ENCODE data around the gene RNF112. TPM values are rescaled to one million over a fixed set of nuclear protein-coding genes. Genes with fewer than 3 reads are reported as not detected.
"Not testable (repeated sequence)": the region's sequence is repeated elsewhere in the genome, so short reads cannot be mapped to it uniquely, and the experiment has no call there.

The RNF112 gene
- total RNA-seq, 1 donor from 2014 or later, result 1.8 TPM

DNA sequence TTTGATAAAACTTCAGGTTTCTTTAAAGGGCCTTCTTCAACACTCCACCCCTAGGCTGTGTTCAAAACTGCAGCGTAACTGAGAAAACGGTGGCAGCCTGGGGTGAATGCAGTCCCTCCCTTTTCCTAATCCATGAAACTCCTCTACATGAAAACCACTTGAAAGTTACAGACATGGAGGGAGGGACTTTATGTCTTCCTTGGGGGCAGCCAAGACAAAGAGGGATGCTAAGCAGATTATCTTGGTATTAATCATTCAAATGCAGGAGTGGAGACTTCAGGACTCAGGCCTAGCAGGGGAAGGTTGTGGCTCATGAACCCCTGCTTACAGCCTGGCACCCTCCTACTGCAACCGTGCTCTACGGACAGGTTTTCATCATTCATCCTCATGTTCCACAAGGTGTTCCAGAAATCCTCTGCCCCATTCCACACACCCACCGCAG lies 46.8 kb downstream of the RNF112 start:
- ATAC-seq (no peak), DNase-seq (no peak)
- Histone ChIP-seq H3K27ac (no peak overlapping the region), H3K9me3 (no peaks in the 10 kb centered on the region), H3K27me3 (ENCODE audit: low read depth) (no peaks in the 10 kb centered on the region), H3K36me3 (no peaks in the 10 kb centered on the region), H3K4me3 (no peak overlapping the region), H3K4me1 (peaks cover 16% of the 10 kb centered on the region)
- intact Hi-C loops (cut with DNase I), result no loop called here
- TF ChIP-seq, protein P1, sequence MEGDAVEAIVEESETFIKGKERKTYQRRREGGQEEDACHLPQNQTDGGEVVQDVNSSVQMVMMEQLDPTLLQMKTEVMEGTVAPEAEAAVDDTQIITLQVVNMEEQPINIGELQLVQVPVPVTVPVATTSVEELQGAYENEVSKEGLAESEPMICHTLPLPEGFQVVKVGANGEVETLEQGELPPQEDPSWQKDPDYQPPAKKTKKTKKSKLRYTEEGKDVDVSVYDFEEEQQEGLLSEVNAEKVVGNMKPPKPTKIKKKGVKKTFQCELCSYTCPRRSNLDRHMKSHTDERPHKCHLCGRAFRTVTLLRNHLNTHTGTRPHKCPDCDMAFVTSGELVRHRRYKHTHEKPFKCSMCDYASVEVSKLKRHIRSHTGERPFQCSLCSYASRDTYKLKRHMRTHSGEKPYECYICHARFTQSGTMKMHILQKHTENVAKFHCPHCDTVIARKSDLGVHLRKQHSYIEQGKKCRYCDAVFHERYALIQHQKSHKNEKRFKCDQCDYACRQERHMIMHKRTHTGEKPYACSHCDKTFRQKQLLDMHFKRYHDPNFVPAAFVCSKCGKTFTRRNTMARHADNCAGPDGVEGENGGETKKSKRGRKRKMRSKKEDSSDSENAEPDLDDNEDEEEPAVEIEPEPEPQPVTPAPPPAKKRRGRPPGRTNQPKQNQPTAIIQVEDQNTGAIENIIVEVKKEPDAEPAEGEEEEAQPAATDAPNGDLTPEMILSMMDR (IDR thresholded peaks at IDR 0.05), result no peak

DNA sequence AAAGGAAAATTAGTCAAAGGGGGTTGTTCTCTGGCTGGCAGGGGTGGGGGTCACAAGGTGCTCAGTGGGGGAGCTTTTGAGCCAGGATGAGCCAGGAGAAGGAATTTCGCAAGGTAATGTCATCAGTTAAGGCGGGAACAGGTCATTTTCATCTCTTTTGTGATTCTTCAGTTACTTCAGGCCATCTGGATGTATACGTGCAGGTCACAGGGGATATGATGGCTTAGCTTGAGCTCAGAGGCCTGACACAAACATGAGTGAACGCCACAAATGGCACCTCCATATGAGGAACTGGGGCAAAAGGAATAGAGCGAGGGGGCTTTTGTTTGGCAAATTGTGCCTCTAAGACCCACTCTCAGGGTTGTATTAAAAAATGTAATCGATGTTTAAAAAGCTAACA lies 47.4 kb downstream of the RNF112 start:
- H3K4me1 ChIP-seq, result peaks cover 22% of the 10 kb centered on the region
- DNase-seq; intact Hi-C loops (cut with DNase I); H3K27ac ChIP-seq; H3K36me3 ChIP-seq; H3K4me3 ChIP-seq; H3K9me3 ChIP-seq; H3K27me3 ChIP-seq (ENCODE audit: low read depth); ATAC-seq: not testable (repeated sequence)

DNA sequence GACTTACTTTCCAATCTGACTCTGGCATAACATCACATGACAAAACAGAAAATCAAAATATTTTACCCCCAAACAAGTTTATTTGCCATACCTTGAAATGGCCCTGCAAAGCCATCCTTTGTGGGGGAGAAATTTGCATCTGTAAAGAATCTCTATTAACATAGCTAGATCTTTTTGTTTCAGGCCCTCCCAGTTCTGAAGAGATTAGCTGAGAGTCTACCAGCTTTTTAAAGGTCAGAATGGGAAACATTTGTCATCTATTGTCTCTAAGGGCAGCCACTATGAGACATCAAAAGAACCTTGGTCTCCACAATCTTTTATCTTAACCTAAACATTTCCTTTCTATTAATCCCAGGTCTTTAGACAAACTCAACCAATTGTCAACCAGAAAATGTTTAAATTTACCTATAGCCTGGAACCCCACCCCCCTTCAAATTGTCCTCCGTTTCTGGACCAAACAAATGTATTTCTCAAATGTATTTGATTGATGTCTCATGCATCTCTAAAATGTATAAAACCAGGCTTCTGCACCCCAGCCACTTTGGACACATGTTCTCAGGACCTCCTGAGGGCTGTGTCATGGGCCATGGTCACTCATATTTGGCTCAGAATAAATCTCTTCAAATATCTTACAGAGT lies 48.1 kb downstream of the RNF112 start:
- H3K36me3 ChIP-seq; DNase-seq; H3K4me3 ChIP-seq; ATAC-seq; H3K27me3 ChIP-seq (ENCODE audit: low read depth); intact Hi-C loops (cut with DNase I); H3K27ac ChIP-seq; H3K9me3 ChIP-seq: not testable (repeated sequence)
- H3K4me1 ChIP-seq, result peaks cover 29% of the 10 kb centered on the region

DNA sequence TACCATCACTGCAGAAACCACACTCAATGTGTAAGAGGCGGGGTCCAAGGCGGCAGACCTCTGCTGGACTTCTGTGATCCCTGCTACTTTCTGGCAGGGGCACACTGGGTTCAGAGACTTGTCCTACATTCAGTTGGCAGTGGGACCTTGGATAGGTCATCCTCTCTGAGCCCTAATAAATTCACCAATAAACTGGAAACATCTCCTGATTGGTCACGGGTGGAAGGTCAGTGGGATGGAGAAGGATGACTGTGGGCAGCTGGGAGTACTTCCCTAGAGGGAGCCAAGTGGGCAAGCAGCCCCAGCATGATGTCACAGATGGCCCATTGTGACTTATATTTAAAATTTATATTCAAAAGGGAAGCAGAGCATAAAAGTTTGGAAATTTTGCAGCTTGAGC lies 49.7 kb downstream of the RNF112 start:
- intact Hi-C loops (cut with DNase I), result no loop called here
- DNase-seq, result no peak
- no peak for ATAC-seq

DNA sequence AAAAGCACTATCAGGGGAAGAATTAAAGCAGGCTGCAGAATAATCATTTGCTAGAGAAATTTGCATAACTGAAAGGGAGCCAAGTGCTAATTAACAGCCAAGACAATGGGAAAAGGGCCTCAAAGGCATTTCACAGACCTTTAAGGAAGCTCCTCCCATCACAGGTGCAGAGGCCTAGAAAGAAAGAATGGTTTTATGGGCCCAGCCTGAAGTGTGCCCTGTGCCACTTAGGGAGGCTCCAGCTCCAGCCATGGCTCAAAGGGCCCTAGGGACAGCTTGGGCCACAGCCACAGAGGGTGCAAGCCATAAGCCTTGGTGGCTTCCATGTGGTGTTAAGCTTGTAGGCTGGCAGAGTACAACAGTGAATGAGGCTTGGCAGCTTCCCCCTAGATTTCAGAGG lies 50.1 kb downstream of the RNF112 start:
- Histone ChIP-seq H3K4me3 (no peak overlapping the region), H3K27ac (no peak overlapping the region), H3K9me3 (no peaks in the 10 kb centered on the region), H3K27me3 (ENCODE audit: low read depth) (no peaks in the 10 kb centered on the region), H3K36me3 (no peaks in the 10 kb centered on the region), H3K4me1 (peaks cover 33% of the 10 kb centered on the region)
- DNase-seq (no peak), ATAC-seq (no peak)
- TF ChIP-seq, protein P1 (IDR thresholded peaks at IDR 0.05), result no peak
- intact Hi-C loops (cut with DNase I), result no loop called here

More for the DNA sequence above, 49.7 kb downstream of the RNF112 start:
- Histone ChIP-seq H3K27me3 (ENCODE audit: low read depth) (no peaks in the 10 kb centered on the region), H3K27ac (no peak overlapping the region), H3K9me3 (no peaks in the 10 kb centered on the region), H3K36me3 (no peaks in the 10 kb centered on the region), H3K4me3 (no peak overlapping the region), H3K4me1 (peaks cover 33% of the 10 kb centered on the region)
- TF ChIP-seq, protein P1 (IDR thresholded peaks at IDR 0.05), result no peak

DNA sequence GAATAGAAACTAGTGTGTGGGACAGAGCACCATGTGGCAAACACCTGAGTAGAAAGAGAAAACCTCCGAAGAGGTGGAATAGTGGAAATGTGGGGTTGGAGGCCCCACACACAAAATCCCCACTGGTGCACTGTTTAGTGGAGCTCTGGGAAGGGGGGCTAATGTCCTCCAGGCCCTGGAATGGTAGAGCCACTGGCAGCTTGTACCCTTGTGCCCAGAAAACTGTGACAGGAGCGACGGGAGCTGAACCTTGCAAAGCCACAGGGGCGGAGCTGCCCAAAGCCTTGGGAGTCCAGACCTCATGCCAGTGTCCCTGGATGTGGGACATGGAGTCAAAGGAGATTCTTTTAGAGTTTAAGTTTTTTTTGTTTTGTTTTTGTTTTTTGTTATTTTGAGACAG lies 50.6 kb downstream of the RNF112 start:
- peaks cover 33% of the 10 kb centered on the region for H3K4me1 ChIP-seq
- no peak overlapping the region for H3K4me3 ChIP-seq
- H3K36me3 ChIP-seq, result no peaks in the 10 kb centered on the region
- ATAC-seq, result no peak
- H3K9me3 ChIP-seq, result no peaks in the 10 kb centered on the region
- H3K27me3 ChIP-seq (ENCODE audit: low read depth), result no peaks in the 10 kb centered on the region
- TF ChIP-seq, protein P1 (IDR thresholded peaks at IDR 0.05), result no peak
- no peak overlapping the region for H3K27ac ChIP-seq
- DNase-seq, result no peak
- intact Hi-C loops (cut with DNase I), result no loop called here

DNA sequence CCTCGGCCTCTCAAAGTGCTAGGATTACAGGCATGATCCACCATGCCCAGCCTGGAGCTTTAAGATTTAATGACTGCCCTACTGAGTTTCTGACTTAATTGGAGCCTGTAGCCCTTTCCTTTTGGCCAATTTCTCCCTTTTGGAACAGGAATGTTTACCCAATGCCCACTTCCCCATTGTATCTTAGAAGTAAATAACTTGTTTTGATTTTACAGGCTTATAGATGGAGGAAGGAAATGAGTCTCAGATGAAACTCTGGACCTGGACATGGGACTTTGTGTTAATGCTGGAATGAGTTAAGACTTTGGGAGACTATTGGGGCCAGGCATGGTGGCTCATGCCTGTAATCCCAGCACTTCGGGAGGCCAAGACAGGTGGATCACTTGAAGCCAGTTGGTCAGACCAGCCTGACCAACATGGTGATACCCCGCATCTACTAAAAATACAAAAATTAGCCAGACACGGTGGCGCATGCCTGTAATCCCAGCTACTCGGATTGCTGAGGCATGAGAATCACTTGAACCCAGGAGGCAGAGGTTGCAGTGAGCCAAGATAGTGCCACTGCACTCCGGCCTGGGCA lies 51.5 kb downstream of the RNF112 start:
- Histone ChIP-seq H3K27ac (peak overlapping the region; percentile 64), H3K4me1 (peaks cover 33% of the 10 kb centered on the region)
- DNase-seq; ATAC-seq; H3K27me3 ChIP-seq (ENCODE audit: low read depth); intact Hi-C loops (cut with DNase I); H3K4me3 ChIP-seq; H3K9me3 ChIP-seq; H3K36me3 ChIP-seq: not testable (repeated sequence)
